Fibroblast of skin of scalp (primary cell): ENCODE results near the gene PXDC1.
A peak's percentile ranks its signal among the peaks of the same experiment; 100 is the strongest.
"Not testable (repeated sequence)": the region's sequence is repeated elsewhere in the genome, so short reads cannot be mapped to it uniquely, and the experiment has no call there.

Experiments
- DNase-seq: peaks from one replicate; pipeline ENCODE4 v3.0.0-alpha.2; 2013

PXDC1 gene

DNA sequence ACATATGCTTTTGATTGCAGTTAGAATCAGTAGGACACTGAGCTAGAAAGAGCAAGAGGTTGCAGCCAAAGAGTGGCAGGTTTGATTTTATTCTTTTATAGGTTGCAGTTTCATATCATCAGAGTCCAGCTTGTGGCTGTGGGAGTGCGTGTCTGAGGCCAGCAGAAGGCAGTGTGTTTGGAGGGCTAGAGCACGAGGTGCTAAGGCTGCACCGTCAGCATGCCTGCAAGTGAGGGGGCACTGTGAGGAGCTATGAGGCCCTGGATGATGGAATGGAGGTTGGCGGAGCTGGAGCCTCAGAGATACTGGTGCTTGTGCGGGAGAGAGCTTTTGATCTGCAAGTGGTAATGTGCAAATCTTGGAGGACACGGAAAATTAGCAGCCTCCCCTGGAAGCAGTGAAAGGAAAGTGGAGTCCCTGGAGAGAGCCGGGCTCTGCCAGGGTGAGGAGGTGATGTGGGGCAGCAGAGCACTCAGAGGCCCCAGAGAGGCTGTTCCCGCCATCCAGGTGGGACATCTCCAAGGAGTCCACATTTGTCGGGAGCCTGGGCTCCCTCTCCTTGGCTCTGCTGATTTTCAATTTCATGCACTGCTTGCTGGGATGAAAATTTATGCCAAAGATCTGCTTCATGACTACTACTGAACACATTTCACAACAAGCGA is 43.6 kb downstream of the PXDC1 start:
- DNase-seq: no peak

DNA sequence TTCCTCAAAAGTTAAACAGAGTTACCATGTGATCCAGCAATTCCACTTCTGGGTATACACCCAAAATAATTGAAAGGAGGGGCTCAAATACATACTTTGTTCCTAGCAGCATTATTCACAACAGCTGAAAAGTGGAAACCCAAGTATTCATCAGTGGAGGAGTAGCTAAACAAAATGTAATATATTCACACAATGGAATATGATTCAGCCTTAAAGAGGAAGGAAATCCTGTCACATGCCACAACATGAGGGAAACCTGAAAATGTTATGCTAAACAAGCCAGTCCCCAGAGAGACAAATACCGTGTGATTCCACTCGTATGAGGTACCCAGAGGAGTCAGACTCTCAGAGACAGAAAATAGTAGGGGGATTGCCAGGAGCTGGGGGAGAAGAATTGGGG is 44.5 kb downstream of the PXDC1 start:
- DNase-seq: no peak

DNA sequence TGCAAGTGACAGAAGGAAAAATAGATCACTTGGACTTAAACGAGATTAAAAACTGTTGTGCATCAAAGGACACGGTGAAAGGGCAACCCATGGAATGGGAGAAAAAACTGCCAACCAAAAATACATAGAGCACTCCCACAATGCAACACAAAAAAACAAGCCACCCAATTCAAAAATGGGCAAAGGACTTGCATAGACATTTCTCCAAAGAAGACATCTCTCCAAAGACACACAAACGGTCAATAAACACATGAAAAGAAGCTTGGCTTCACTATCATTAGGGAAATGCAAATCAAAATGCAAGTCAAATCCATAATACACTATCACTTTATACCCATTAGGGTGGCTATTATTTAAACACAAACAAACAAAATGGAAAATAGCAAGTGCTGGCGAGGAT is 45.0 kb downstream of the PXDC1 start:
- no peak for DNase-seq

DNA sequence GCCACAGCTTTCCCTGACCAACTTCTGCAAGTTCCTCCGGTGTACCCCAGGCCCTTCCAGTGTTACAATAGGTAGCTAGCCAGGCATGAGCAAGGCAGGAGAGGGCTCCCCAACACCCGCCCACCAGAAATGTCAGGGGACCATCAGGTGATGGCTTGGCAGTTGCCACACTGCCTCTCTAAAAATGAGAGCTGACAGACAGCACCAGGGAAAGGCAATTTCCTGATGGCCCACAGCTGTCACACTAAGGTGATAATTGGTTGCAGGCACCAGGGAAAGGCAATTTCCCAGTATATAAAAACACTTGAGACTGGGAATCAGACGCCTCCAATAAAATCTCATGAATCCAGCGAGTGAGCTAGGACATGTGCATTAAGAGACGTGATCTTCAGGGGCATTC is 49.9 kb downstream of the PXDC1 start:
- DNase-seq: no peak

DNA sequence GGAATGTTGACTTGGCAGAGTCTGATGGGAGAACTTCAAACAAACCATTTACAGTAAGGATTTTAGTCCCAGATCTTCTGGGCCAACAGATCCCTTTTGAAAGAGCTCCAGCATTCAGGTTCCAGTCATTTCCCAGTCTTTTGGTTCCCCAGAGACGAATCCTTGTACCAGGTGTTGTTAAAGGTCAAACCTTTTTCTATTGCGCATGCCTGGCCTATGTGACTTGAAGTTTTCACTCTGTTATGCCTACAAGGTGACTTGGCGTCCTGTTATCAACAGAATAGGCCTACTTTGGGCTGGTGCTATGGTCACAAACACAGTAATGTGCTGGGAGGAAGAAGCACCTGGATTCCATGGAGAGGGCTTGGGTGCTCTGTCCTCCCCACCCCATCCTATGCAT is 52.3 kb downstream of the PXDC1 start:
- no peak for DNase-seq

DNA sequence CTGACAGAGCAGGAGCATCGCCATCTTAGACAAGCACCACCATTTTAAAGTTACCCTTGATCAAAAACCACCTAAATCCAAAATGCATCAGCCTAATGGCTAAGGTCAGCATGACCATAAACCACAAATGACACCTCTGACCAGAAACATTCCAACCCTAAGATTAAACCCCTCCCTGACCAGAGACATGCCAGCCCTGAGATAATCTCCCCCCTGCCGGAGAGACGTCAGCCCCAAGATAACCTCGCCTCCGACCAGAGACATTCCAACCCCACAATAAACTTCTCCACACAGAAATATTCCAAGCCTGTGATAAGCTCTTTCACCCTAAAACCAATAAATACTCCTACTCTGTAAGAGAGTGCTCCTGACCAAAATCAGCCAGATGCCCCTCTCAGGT is 53.5 kb downstream of the PXDC1 start:
- peak; percentile 50 for DNase-seq

DNA sequence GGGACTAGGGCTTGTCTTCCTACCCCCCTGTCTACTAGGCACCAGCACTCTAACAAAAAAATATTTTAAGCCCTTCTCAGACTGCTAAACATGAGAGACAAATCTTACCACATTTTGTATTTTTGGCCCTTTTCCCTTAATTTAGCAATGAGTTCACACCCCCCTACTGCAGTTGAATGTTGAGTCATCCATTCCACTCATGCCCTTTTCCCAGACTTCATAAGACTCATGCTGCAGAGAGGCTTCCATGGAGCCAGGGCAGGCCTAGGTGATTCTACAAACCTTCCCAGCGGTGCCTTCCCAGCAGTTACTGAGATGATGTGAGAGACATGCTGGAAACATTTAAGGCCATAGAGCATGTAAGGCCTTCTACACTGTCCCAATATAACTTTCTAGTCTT is 53.9 kb downstream of the PXDC1 start:
- peak; percentile 96 for DNase-seq

DNA sequence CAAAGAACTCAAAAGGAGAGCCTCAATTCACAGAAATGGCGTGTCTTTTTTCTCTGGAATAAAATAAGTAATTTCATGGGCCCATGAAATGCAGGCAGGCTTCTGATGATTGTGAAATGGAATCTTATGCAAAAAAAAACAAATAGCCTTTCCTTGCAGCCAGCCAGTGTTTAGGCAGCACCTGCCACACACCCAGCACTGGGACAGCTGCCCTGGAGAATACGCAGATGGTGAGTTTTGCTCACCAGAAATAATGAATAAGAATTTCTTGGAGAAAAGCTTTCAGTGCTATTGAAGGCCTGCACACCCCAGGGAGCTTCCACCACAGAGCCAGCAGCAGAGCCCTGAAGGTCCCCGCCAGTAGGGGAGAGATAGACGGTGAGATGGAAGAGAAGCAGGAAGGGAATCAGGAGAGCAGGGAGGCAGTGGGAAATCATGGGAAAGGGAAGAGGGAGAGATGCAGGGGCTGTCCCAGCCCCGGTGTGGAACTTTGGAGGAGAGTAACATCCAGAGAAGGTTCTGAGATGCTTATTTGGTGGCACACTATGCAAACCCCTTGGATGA is 54.9 kb downstream of the PXDC1 start:
- peak; percentile 46 for DNase-seq

DNA sequence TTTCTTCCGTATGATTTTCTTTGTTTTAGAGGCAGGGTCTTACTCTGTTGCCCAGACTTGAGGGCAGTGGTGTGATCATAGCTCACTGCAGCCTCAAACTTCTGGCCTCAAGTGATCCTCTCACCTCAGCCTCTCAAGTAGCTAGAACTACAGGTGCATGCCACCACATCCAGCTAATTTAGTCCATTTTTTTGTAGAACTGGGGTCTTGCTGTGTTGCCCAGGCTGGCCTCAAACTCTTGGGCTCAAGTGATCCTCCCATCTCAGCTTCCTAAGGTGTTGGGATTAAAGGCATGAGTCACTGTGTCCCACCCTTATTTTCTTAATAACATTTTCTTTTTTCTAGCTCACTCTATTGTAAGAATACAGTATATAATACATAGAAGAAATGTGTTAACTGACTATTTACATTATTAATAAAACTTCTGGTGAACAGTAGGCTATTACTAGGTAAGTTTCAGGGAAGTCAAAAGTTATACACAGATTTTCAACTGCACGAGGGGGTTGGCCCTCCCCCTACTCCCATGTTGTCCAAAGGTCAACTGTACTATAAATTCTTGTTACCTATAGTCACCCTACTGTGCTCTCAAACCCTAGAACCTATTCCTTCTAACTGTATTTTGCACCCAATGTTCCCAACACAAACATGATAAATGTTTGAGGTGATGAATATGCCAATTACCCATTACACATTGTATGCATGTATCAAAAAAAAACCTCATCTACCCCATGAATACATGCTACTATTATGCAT is 56.3 kb downstream of the PXDC1 start:
- no peak for DNase-seq

DNA sequence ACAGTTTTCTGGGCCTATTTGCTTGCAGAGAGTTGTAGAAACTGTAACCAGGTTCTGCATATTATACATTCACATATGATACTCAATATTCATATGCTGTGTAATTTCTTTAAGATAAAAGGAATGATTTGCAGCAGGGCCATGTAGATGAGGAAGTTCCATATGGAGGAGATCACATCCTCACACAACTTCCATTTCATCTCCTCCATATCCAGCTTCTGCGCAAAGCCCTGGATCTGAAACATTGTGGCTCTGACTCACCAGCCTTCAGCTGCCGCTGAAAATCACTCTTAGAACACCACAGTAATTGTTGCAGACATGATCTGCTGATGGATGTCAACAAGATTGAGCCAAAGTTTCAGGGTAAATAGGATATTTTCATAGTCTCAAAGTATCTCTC is 57.7 kb downstream of the PXDC1 start:
- peak; percentile 27 for DNase-seq

DNA sequence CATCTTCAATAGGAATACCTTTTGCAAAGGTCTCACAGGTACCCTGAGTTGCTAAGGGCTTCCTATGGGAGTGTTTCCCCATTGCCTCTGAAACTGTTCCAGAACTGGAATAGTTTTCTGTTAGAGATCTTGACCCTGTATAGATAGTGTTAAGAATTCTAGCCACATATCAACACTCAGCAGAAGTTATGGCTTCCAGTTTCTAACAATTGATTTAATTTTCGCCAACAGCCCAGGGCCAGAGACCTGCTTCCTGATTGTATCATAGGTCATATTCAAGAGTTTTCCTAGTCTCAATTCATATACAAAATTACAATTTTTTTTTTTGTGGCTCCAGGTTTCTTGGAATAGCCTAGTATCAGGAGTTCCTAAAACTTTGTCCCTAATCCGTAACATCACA is 61.0 kb downstream of the PXDC1 start:
- no peak for DNase-seq

DNA sequence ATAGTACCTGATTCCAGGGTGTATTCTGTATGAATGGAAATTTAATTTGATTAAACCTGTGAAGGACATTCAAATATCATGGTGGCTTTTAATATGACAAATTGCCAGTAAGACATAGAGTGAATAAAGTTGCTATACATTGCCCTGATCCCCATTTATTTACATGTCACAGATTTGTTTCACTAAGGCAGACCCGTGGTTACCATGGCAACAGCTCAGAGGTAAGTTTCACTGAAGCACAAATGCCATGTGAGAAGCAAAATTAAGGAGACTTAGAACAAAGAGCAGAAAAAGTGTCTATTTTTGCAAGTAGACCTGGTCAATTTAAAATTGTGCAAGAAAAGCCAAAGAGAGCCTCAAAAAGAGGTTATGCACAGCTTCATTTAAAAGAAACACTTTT is 63.7 kb downstream of the PXDC1 start:
- DNase-seq: no peak

DNA sequence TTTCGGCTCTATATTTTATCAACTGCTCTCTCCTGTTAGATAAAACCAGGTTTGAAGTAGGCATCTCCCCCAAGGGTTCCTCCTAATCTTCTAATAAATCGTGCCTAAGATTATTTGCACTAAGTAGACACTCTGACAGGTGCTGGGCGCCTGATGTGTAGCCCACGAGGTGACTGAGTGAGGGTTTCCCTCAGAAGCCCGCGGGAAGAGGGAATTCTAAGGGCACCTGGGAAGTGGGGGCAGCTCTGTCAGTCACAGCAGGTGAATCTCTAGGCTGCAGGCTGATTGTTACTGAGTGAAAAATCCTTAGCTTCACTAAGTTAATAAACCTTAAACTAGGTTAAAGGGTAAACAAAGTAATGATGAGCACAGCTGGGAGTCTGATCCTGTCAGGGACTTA is 68.2 kb downstream of the PXDC1 start:
- DNase-seq: no peak

DNA sequence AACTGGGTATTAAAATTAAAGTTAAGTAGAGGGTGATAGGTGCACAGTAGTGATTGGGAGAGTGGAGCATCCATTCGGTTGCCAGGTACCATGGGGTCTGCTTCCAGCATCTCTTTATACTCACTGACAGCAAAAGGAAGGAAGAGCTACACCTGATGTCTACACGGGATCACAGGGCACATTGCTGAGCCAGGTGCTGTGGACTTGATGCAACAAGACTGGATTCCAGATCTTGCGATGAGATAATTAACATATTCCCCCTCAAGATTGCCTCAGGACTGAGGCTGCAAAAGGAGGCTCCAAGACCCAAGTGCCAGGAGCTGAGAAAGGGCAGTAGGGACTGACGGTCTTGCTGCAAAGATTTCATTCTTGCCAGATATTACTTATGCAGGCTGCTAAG is 72.6 kb downstream of the PXDC1 start:
- no peak for DNase-seq

DNA sequence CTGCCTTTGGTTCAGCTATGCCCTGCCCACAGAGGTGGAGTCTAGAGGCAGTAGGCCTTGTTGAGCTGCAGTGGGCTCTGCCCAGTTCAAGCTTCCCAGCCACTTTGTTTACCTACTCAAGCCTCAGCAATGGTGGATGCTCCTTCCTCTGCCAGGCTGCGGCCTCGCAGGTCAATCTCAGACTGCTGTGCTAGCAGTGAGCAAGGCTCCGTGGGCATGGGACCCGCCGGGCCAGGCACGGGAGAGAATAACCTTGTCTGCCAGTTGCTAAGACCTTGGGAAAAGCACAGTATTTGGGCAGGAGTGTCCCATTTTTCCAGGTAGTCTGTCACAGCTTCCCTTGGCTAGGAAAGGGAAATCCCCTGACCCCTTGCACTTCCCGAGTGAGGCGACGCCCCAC is 73.8 kb downstream of the PXDC1 start:
- DNase-seq: not testable (repeated sequence)

DNA sequence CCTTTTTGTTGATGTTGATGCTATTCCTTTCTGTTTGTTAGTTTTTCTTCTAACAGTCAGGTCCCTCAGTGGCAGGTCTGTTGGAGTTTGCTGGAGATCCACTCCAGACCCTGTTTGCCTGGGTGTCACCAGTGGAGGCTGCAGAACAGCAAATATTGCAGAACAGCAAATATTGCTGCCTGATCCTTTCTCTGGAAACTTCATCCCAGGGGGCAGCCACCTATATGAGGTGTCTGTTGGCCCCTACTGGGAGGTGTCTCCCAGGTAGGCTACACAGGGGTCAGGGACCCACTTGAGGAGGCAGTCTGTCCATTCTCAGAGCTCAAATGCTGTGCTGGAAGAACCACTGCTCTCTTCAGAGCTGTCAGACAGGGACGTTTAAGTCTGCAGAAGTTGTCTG is 74.2 kb downstream of the PXDC1 start:
- not testable (repeated sequence) for DNase-seq
